ENCODE measurements around the gene ANTXRL. TPM values are rescaled to one million over a fixed set of nuclear protein-coding genes. Genes with fewer than 3 reads are reported as not detected.
"Not testable (repeated sequence)": the region's sequence is repeated elsewhere in the genome, so short reads cannot be mapped to it uniquely, and the experiment has no call there.

The ANTXRL gene
- polyA plus RNA-seq, 4 donors: 0.01 TPM; not detected in 3

GRCh38 chr10:46307281-46308112 is 20.7 kb downstream of the ANTXRL start:
- WGBS, 3 donors: 73 to 89% (median 82%) methylated on average over 10 of the region's 10 CpGs
- Histone ChIP-seq H3K36me3 (ENCODE audit: control insufficient read depth in 3 of 3, insufficient read depth in 2 of 3, low read depth in 1 of 3, low read length in 3 of 3) (no peaks in the 10 kb centered on the region), H3K4me3 (ENCODE audit: low read depth in 1 of 3, low read length in 3 of 3) (no peak overlapping the region), H3K27ac (ENCODE audit: low read depth in 1 of 3, low read length in 2 of 3) (no peak overlapping the region), H3K27me3 (ENCODE audit: control insufficient read depth in 3 of 3, insufficient read depth in 3 of 3, low read length in 3 of 3) (no peaks in the 10 kb centered on the region), H3K4me1 (ENCODE audit: control insufficient read depth in 3 of 3, insufficient read depth in 2 of 3, low read depth in 1 of 3, low read length in 2 of 3) (no peaks in the 10 kb centered on the region), H3K9me3 (ENCODE audit: control insufficient read depth in 2 of 2, insufficient read depth in 1 of 2, low read depth in 1 of 2, low read length in 1 of 2) (no peaks in the 10 kb centered on the region)
- FAIRE-seq (no peak), DNase-seq (no peak)

GRCh38 chr10:46308113-46308415 is 21.3 kb downstream of the ANTXRL start:
- H3K4me1 ChIP-seq (ENCODE audit: control insufficient read depth in 3 of 3, insufficient read depth in 2 of 3, low read depth in 1 of 3, low read length in 2 of 3): no peaks in the 10 kb centered on the region
- FAIRE-seq (no peak), DNase-seq (no peak)
- no peaks in the 10 kb centered on the region for H3K36me3 ChIP-seq (ENCODE audit: control insufficient read depth in 3 of 3, insufficient read depth in 2 of 3, low read depth in 1 of 3, low read length in 3 of 3)
- no peak overlapping the region for H3K27ac ChIP-seq (ENCODE audit: low read depth in 1 of 3, low read length in 2 of 3)
- 89 to 92% (median 91%) methylated on average over 4 of the region's 4 CpGs for WGBS, 3 donors
- no peaks in the 10 kb centered on the region for H3K9me3 ChIP-seq (ENCODE audit: control insufficient read depth in 2 of 2, insufficient read depth in 1 of 2, low read depth in 1 of 2, low read length in 1 of 2)
- no peak overlapping the region for H3K4me3 ChIP-seq (ENCODE audit: low read depth in 1 of 3, low read length in 3 of 3)
- no peaks in the 10 kb centered on the region for H3K27me3 ChIP-seq (ENCODE audit: control insufficient read depth in 3 of 3, insufficient read depth in 3 of 3, low read length in 3 of 3)

- DNase-seq (no peak), FAIRE-seq (no peak)
Observed at GRCh38 chr10:46308666-46309450, 22.1 kb downstream of the ANTXRL start.

GRCh38 chr10:46309511-46310142 is 22.8 kb downstream of the ANTXRL start:
- 79 to 92% (median 85%) methylated on average over 8 to 9 of the region's 9 CpGs for WGBS, 3 donors
- FAIRE-seq (no peak), DNase-seq (no peak)

More at GRCh38 chr10:46308666-46309450, 22.1 kb downstream of the ANTXRL start:
- 85 to 88% (median 86%) methylated on average over 13 to 21 of the region's 21 CpGs for WGBS, 3 donors
- Histone ChIP-seq H3K4me3 (ENCODE audit: low read depth in 1 of 3, low read length in 3 of 3) (no peak overlapping the region), H3K4me1 (ENCODE audit: control insufficient read depth in 3 of 3, insufficient read depth in 2 of 3, low read depth in 1 of 3, low read length in 2 of 3) (no peaks in the 10 kb centered on the region), H3K27ac (ENCODE audit: low read depth in 1 of 3, low read length in 2 of 3) (no peak overlapping the region), H3K27me3 (ENCODE audit: control insufficient read depth in 3 of 3, insufficient read depth in 3 of 3, low read length in 3 of 3) (no peaks in the 10 kb centered on the region), H3K9me3 (ENCODE audit: control insufficient read depth in 2 of 2, insufficient read depth in 1 of 2, low read depth in 1 of 2, low read length in 1 of 2) (no peaks in the 10 kb centered on the region), H3K36me3 (ENCODE audit: control insufficient read depth in 3 of 3, insufficient read depth in 2 of 3, low read depth in 1 of 3, low read length in 3 of 3) (no peaks in the 10 kb centered on the region)

GRCh38 chr10:46310143-46310514 is 23.3 kb downstream of the ANTXRL start:
- FAIRE-seq: no peak
- no peaks in the 10 kb centered on the region for H3K36me3 ChIP-seq (ENCODE audit: control insufficient read depth in 3 of 3, insufficient read depth in 2 of 3, low read depth in 1 of 3, low read length in 3 of 3)
- no peak overlapping the region for H3K4me3 ChIP-seq (ENCODE audit: low read depth in 1 of 3, low read length in 3 of 3)
- DNase-seq: no peak
- H3K4me1 ChIP-seq (ENCODE audit: control insufficient read depth in 3 of 3, insufficient read depth in 2 of 3, low read depth in 1 of 3, low read length in 2 of 3): no peaks in the 10 kb centered on the region
- H3K27ac ChIP-seq (ENCODE audit: low read depth in 1 of 3, low read length in 2 of 3): no peak overlapping the region
- 59 to 87% (median 86%) methylated on average over 2 to 4 of the region's 4 CpGs for WGBS, 3 donors
- no peaks in the 10 kb centered on the region for H3K9me3 ChIP-seq (ENCODE audit: control insufficient read depth in 2 of 2, insufficient read depth in 1 of 2, low read depth in 1 of 2, low read length in 1 of 2)
- no peaks in the 10 kb centered on the region for H3K27me3 ChIP-seq (ENCODE audit: control insufficient read depth in 3 of 3, insufficient read depth in 3 of 3, low read length in 3 of 3)

More at GRCh38 chr10:46309511-46310142, 22.8 kb downstream of the ANTXRL start:
- Histone ChIP-seq H3K27me3 (ENCODE audit: control insufficient read depth in 3 of 3, insufficient read depth in 3 of 3, low read length in 3 of 3) (no peaks in the 10 kb centered on the region), H3K27ac (ENCODE audit: low read depth in 1 of 3, low read length in 2 of 3) (no peak overlapping the region), H3K36me3 (ENCODE audit: control insufficient read depth in 3 of 3, insufficient read depth in 2 of 3, low read depth in 1 of 3, low read length in 3 of 3) (no peaks in the 10 kb centered on the region), H3K4me1 (ENCODE audit: control insufficient read depth in 3 of 3, insufficient read depth in 2 of 3, low read depth in 1 of 3, low read length in 2 of 3) (no peaks in the 10 kb centered on the region), H3K9me3 (ENCODE audit: control insufficient read depth in 2 of 2, insufficient read depth in 1 of 2, low read depth in 1 of 2, low read length in 1 of 2) (no peaks in the 10 kb centered on the region), H3K4me3 (ENCODE audit: low read depth in 1 of 3, low read length in 3 of 3) (no peak overlapping the region)

- Histone ChIP-seq H3K9me3 (ENCODE audit: control insufficient read depth in 2 of 2, insufficient read depth in 1 of 2, low read depth in 1 of 2, low read length in 1 of 2) (no peaks in the 10 kb centered on the region), H3K4me3 (ENCODE audit: low read depth in 1 of 3, low read length in 3 of 3) (no peak overlapping the region), H3K36me3 (ENCODE audit: control insufficient read depth in 3 of 3, insufficient read depth in 2 of 3, low read depth in 1 of 3, low read length in 3 of 3) (no peaks in the 10 kb centered on the region), H3K27me3 (ENCODE audit: control insufficient read depth in 3 of 3, insufficient read depth in 3 of 3, low read length in 3 of 3) (no peaks in the 10 kb centered on the region), H3K4me1 (ENCODE audit: control insufficient read depth in 3 of 3, insufficient read depth in 2 of 3, low read depth in 1 of 3, low read length in 2 of 3) (no peaks in the 10 kb centered on the region), H3K27ac (ENCODE audit: low read depth in 1 of 3, low read length in 2 of 3) (no peak overlapping the region)
- FAIRE-seq: no peak
- 84 to 91% (median 85%) methylated on average over 6 of the region's 6 CpGs for WGBS, 3 donors
- no peak for DNase-seq
Observed at GRCh38 chr10:46310851-46311250, 24.1 kb downstream of the ANTXRL start.

GRCh38 chr10:46311501-46311951 is 24.7 kb downstream of the ANTXRL start:
- FAIRE-seq (no peak), DNase-seq (no peak)

GRCh38 chr10:46311961-46312431 is 25.2 kb downstream of the ANTXRL start:
- H3K4me3 ChIP-seq (ENCODE audit: low read depth in 1 of 3, low read length in 3 of 3); H3K9me3 ChIP-seq (ENCODE audit: control insufficient read depth in 2 of 2, insufficient read depth in 1 of 2, low read depth in 1 of 2, low read length in 1 of 2); DNase-seq; H3K4me1 ChIP-seq (ENCODE audit: control insufficient read depth in 3 of 3, insufficient read depth in 2 of 3, low read depth in 1 of 3, low read length in 2 of 3); FAIRE-seq; H3K27ac ChIP-seq (ENCODE audit: low read depth in 1 of 3, low read length in 2 of 3); H3K36me3 ChIP-seq (ENCODE audit: control insufficient read depth in 3 of 3, insufficient read depth in 2 of 3, low read depth in 1 of 3, low read length in 3 of 3); H3K27me3 ChIP-seq (ENCODE audit: control insufficient read depth in 3 of 3, insufficient read depth in 3 of 3, low read length in 3 of 3): not testable (repeated sequence)
- WGBS, 3 donors: 73 to 87% (median 87%) methylated on average over 8 to 9 of the region's 9 CpGs

More at GRCh38 chr10:46311501-46311951, 24.7 kb downstream of the ANTXRL start:
- Histone ChIP-seq H3K36me3 (ENCODE audit: control insufficient read depth in 3 of 3, insufficient read depth in 2 of 3, low read depth in 1 of 3, low read length in 3 of 3) (no peaks in the 10 kb centered on the region), H3K4me3 (ENCODE audit: low read depth in 1 of 3, low read length in 3 of 3) (no peak overlapping the region), H3K9me3 (ENCODE audit: control insufficient read depth in 2 of 2, insufficient read depth in 1 of 2, low read depth in 1 of 2, low read length in 1 of 2) (no peaks in the 10 kb centered on the region), H3K4me1 (ENCODE audit: control insufficient read depth in 3 of 3, insufficient read depth in 2 of 3, low read depth in 1 of 3, low read length in 2 of 3) (no peaks in the 10 kb centered on the region), H3K27ac (ENCODE audit: low read depth in 1 of 3, low read length in 2 of 3) (no peak overlapping the region), H3K27me3 (ENCODE audit: control insufficient read depth in 3 of 3, insufficient read depth in 3 of 3, low read length in 3 of 3) (no peaks in the 10 kb centered on the region)
- WGBS, 3 donors: 41 to 81% (median 68%) methylated on average over 7 of the region's 7 CpGs
